HG02642 (cell line): Measurements from ENCODE around the gene NKG7.
A peak's percentile ranks its signal among the peaks of the same experiment; 100 is the strongest.
"Not testable (repeated sequence)": the region's sequence is repeated elsewhere in the genome, so short reads cannot be mapped to it uniquely, and the experiment has no call there.

Experiments
- ATAC-seq: cut with Tn5 transposase; IDR thresholded peaks from one replicate; pipeline ENCODE4 v1.9.1; 2021; ENCODE audit warnings: mild to moderate bottlenecking; ENCODE audit not compliant: unreplicated experiment, poor library complexity

The NKG7 gene, protein sequence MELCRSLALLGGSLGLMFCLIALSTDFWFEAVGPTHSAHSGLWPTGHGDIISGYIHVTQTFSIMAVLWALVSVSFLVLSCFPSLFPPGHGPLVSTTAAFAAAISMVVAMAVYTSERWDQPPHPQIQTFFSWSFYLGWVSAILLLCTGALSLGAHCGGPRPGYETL

DNA sequence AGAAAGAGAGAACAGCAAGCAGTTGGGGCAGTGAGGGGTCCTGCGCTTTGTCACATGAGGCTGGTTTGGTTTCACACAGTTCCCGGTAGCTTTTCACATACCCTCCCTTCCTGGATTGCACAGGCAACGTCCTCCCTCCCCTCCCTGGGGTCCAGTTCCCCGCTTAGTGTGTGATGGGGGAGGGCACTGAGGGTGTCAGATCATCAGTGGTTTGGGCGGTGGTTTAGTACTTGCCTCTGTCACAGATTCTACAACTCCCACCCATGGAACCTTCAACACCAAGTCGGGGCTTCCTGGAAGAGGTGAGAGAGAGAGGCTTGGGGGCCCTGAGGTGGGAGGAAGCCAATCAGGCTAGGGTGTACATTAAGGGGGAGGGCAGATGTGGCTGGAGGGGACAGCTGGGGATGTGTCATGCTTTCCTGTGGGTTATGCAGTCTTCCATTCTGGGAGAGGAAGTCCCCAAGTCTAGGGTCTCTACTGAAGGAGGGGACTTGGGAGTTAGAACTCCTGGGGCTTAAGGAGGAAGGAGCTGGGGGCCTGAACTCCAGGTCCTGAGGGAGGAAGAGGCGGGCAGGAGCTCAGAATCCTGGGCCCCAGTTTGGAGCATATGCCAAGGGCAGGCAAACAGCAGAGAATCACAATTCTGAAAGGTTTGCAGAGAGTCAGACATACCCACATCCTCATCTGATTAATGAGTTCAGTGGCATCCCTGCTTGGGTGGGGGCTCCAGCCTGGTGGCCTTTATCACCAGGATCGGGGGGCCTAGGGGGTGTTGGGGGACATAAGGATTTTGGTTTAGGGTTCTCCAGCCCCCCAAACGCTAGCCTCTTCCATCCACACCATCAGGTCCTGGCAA, at the start of gene NKG7:
NKG7 (minus strand) TSS at position 6 of the 856 bp plus-strand sequence. CDS start 119 bp downstream, outside the sequence.
- ATAC-seq: no peak

DNA sequence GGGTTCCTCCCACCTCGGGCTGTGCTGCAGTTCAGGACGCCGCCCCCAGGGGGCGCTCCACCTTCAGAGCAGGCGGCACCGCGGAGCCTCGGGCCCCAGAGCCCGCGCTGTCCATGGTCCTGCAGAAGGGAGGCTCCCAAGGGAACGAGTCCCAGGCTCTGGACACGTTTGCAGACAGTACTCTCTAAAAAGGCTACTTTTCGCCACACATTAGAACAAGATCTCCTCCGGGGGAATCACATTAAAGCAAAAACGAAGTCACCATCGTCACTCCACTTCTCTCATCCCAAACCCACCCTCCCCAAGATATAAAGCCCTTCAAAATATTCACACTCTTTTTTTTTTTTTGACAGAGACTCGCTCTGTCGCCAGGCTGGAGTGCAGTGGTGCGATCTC, 49.6 kb upstream of the NKG7 start:
- peak; percentile 52 for ATAC-seq

DNA sequence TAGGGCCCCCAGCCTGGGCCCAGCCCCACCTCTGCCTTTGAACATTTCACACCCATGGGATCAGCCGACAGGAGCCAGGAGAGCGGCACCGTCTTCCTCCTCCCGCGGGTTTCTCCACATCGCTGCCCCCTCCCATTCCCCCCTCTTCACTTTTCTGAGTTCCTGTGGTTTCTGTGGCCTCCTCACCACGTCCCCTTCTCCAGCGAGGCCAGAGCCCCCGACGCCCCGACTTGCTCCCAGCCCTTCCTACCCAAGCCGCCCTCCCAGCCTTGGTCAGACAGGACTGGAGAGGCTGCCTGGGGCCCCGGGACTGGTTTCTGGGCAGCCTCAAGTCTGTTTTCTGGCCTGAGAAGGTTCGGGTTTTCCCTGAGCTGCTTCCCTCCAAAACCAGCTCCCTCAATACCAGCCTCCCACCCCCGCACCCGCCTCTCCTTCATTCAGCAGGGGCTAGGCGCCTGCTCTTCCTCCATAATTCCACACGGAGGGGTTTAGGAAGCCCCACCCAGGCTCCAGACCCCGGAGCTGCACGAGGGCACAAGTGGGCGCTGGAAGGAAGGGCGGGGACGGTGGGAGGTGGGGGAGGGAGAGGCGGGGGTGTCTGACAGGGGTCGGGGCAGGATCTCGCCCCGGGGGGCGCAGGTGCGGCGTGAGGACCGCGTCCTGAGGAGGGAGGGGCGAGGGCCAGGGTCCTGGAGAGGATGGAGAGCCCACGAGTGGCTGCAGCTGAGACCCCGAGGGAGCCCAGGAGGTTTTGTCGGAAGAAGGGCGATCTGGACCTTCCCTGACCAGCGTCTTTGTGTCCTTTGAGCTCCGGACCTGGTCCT, 49.0 kb upstream of the NKG7 start:
- no peak for ATAC-seq

DNA sequence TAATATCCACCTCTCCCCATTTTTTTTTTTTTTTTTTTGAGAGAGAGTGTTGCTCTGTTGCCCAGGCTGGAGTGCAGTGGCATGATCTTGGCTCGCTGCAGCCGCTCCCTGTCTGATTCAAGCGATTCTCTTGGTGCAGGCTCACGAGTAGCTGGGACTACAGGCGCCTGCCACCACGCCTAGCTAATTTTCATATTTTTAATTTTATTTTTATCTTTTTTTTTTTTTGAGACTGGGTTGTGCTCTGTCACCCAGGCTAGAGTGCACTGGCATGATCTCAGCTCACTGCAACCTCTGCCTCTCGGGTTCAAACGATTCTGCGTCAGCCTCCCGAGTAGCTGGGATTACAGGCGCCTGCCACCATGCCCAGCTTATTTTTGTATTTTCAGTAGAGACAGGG, 48.1 kb upstream of the NKG7 start:
- not testable (repeated sequence) for ATAC-seq

- ATAC-seq: no peak
Observed at GRCh38 chr19:51418707-51419106, 46.3 kb upstream of the NKG7 start.

- ATAC-seq: peak; percentile 32
Observed at GRCh38 chr19:51417810-51418157, 45.3 kb upstream of the NKG7 start.

DNA sequence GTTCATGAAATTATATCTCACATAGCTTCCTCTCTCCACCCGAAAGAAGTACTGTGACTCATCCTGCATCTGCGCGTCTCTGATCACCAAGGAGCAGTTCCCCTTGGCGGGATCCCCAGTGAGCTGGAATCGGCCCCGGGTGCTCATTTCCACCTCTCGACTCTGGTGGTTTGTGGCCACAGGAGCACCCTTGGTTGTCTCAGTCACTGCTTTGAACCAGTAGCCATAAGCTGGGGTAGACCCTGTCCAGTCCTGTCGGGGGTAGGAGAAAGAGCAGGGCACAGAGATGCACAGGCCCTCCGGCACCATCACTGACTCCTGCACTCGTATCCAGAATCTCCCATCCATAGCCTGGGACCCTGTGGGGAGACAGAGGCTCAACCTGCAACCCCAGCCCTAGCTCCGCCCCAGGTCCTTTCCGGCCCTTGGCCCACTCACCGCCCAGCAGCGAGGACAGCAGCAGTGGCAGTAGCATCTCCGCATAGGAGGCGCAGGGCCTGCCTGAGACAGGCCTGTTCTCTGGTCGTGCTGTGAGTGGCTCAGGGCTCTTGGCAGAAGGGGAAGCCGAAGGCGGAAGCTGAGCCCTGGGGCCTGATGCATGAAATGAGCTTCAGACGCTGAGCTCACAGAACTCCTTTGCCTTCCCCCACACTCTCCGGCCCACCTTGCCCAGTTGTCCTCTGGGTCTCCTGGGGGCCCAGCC, 44.8 kb upstream of the NKG7 start, which contains the start of gene SIGLEC10:
SIGLEC10 (minus strand) TSS at position 536 of the 703 bp plus-strand sequence; CDS start at position 475, 61 bp downstream.
- peak; percentile 58 for ATAC-seq

DNA sequence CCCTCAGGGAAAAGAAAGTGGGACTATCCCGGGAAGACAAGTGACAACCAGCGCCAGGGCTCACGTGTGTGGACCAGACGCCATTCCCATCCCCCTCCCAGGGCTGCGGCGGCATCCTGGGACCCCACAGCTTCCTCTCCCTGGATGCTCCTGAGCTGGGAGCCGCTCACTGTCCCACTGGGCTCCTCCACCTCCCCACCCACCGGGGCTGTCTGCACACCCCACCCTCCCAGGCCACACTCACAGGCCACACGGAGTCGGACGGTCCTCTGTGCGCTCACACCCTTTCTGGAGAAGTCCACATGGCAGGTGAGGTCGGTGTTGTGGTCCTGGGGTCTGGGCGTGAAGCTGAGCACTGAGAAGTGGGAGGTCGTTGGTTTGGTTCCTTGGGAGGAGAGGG, 44.0 kb upstream of the NKG7 start:
- not testable (repeated sequence) for ATAC-seq

- no peak for ATAC-seq
Observed at GRCh38 chr19:51415187-51415586, 42.7 kb upstream of the NKG7 start.

GRCh38 chr19:51410950-51411748, 38.7 kb upstream of the NKG7 start:
- no peak for ATAC-seq

DNA sequence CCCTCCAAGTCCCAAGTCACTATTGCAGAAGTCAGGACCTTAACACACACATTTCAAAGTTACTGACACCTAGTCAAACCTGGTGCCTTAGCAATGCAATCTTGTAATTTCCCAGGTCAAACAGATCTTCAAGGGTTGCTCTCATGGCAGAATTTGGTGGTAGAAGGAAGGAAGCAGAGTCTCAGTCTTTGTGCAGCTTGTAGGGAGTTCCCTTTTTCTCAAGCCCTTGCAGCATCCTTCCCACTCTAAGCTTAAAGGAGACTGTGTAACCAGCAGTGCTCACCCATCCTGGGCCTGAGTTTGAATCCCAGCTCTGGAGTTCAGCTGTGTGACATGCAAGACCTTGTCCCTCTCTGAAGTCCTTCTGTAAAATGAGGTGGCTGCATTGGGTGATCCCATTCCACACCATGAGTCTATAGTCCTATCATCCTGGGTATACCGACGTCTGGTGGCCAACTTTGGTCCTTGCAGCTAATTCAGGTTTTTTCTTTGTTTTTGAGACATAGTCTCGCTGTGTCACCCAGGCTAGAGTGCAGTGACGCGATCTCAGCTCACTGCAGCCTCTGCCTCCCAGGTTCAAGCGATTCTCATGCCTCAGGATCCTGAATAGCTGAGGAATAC, 35.2 kb upstream of the NKG7 start:
- no peak for ATAC-seq

- ATAC-seq: no peak
Observed at GRCh38 chr19:51402117-51402516, 29.7 kb upstream of the NKG7 start.

DNA sequence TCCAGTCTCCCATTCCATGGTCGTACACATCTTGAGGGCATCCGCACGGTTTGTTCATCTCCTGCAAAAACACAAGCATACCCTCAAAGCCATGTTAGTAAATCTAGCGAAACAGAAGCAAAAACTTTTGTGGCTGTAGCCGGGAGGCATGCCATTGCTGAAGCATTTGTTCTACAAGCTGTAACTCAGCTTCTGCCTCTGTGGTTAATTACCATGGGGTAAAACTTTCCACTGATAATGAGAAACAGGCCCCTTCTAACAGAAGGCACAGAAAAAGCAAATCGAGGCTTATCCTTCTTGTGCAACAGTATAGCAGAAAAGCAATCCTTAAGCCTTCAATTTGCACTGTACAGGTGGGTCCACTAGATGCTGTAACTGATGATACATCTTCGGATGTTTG, 27.5 kb upstream of the NKG7 start:
- not testable (repeated sequence) for ATAC-seq

- ATAC-seq: no peak
Observed at GRCh38 chr19:51399231-51399630, 26.8 kb upstream of the NKG7 start.

GRCh38 chr19:51398096-51398704, 25.7 kb upstream of the NKG7 start:
- ATAC-seq: no peak

GRCh38 chr19:51397453-51397852, 25.0 kb upstream of the NKG7 start:
- ATAC-seq: not testable (repeated sequence)

DNA sequence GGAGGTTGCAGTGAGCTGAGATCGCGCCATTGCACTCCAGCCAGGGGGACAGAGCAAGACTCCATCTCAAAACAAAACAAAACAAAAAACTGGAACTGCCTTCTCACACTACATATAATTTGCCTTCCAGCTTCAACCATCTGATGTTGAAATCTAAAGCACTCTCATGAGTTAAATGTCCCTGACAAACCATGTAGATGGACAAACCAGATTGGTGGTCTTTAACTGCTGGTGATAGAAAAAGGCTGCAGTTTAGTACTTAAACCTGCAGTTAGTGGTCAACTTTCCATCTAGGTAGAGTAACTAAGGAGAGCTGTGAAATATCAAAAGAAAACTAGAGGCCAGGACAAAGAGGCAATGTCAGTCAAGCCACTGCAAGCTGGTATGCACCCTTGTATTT, 23.7 kb upstream of the NKG7 start:
- ATAC-seq: no peak

DNA sequence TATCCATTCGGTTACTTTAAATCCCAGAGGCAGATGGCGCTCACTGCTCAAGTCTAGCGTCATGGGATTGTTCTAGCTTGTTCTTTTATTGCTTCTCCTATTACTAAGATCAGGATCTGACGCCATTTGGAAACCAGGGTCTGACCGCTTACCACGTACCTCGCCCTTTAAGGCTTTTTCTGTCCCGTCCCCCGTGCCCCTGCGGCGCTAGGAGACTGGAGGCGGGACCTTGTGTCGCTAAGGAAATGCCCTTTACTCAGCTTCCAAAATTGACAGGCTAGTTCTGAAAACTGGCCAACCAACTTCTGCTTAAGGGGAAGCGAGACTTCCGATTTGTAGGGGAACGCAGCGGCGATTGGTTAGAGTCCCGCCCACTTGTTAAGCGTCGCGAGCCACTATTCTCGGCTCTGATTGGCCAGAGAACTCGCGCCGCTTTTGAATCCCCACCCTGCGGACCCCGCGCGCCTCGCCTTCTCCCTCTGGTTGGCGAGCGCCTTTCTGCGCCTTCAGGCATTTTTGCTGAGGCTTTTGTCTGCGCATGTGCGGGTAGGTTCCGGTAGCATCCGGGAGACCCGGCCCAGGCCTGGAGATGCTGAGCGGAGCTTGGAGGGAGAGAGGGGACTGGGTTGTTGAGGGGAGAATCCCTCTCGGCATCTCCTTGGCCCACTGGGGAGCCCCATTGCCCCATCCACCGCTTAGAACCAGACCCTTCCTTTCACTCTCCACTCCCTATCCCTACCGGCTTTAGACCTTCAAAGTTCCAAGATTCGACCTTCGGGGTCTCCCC, 21.8 kb upstream of the NKG7 start:
- ATAC-seq: peak; percentile 93
